Measurements from ENCODE around the gene PLA2G4F. TPM values are rescaled to one million over a fixed set of nuclear protein-coding genes. Genes with fewer than 3 reads are reported as not detected.

The PLA2G4F gene
- total RNA-seq, 1 experiment from 2014 or later = 0.05 TPM

DNA sequence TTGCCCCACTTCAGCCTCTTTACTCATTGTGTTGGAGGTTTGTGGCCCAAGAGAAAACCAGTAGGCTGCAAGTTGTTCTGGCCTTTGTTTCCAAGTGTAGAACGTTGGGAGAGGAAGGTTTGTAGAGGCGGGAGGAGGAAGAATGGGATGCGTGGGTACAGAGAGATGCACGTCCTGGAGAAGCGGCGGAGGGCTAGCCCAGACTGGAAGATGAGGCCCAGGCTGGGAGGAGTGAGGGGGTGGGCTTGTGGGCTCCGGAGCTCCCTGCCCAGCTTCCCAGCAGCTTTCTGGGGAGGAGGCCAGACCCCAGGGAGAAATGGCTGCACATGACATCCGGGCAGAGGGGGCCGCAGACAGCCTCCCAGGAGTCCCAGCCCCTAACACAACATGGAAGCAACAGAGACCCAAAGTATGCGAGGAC lies 5.3 kb downstream of the PLA2G4F start:
- intact Hi-C loops (cut with micrococcal nuclease) = no loop called here
- Histone ChIP-seq H3K79me2 (ENCODE audit: insufficient read depth, low read length) (no peaks in the 10 kb centered on the region), H3K9me3 (ENCODE audit: control insufficient read depth in 1 of 2, insufficient read depth in 1 of 2, low read depth in 1 of 2, low read length in 2 of 2) (no peaks in the 10 kb centered on the region), H3K36me3 (ENCODE audit: control insufficient read depth in 1 of 2, insufficient read depth in 2 of 2, low read length in 2 of 2) (no peaks in the 10 kb centered on the region), H3K9ac (ENCODE audit: low read length) (no peak overlapping the region), H3K9me2 (ENCODE audit: insufficient read depth) (no peaks in the 10 kb centered on the region), H3K4me3 (replicated peaks in 1 of 2; ENCODE audit: low read depth in 1 of 2, low read length in 2 of 2) (no peak overlapping the region), H3K4me1 (ENCODE audit: control insufficient read depth in 1 of 2, insufficient read depth in 2 of 2, low read length in 2 of 2) (peaks cover under 1 to 6% of the 10 kb centered on the region in 2 experiments; a peak in 2 of 4 replicates), H3K27me3 (ENCODE audit: insufficient read depth, low read length) (no peaks in the 10 kb centered on the region), H3K27ac (ENCODE audit: low read depth, low read length) (no peak overlapping the region), H2AFZ (ENCODE audit: low read depth, low read length, poor library complexity, severe bottlenecking) (no peak overlapping the region), H3K4me2 (ENCODE audit: low read length) (no peak overlapping the region), H4K20me1 (ENCODE audit: insufficient read depth) (no peaks in the 10 kb centered on the region)
- ChIA-PET POLR2A (no interaction called here), CTCF (no interaction called here), RAD21 (ENCODE audit: low non-redundant PET in 1 of 2, low total read pairs in 2 of 2, uncharacterized antibody in 2 of 2, unreplicated experiment in 2 of 2) (no interaction called here)
- no peak for ATAC-seq
- TF ChIP-seq RAD21 (IDR thresholded peaks at IDR 0.05; ENCODE audit: low read depth) (no peak), POLR2A (IDR thresholded peaks at IDR 0.05; ENCODE audit: borderline replicate concordance, extremely low read depth, insufficient read depth, insufficient read length) (no peak), CEBPB (IDR thresholded peaks at IDR 0.05; ENCODE audit: low read depth) (no peak), ZBTB33 (IDR thresholded peaks at IDR 0.05; ENCODE audit: extremely low read depth, insufficient replicate concordance, low read length) (no peak)
- BruUV-seq (replicated peaks) = no TSS peak
- no peak for DNase-seq (ENCODE audit: low read depth, low spot score)

GRCh38 chr15:42150219-42150970 lies 6.0 kb downstream of the PLA2G4F start:
- no peaks in the 10 kb centered on the region for H3K9me3 ChIP-seq (ENCODE audit: control insufficient read depth in 1 of 2, insufficient read depth in 1 of 2, low read depth in 1 of 2, low read length in 2 of 2)
- H3K27me3 ChIP-seq (ENCODE audit: insufficient read depth, low read length) = no peaks in the 10 kb centered on the region
- no peak overlapping the region for H3K4me3 ChIP-seq (replicated peaks in 1 of 2; ENCODE audit: low read depth in 1 of 2, low read length in 2 of 2)
- POLR2A ChIA-PET = no interaction called here
- RAD21 ChIA-PET (ENCODE audit: low non-redundant PET in 1 of 2, low total read pairs in 2 of 2, uncharacterized antibody in 2 of 2, unreplicated experiment in 2 of 2) = no interaction called here
- TF ChIP-seq ZNF274 (IDR thresholded peaks at IDR 0.05; ENCODE audit: low read depth, low read length) = no peak
- TF ChIP-seq SP1 (IDR thresholded peaks at IDR 0.05; ENCODE audit: low read depth) = no peak
- no peak for TF ChIP-seq ELF1 (IDR thresholded peaks at IDR 0.05; ENCODE audit: borderline replicate concordance, low read depth)
- TF ChIP-seq EZH2 (IDR thresholded peaks at IDR 0.05) = no peak
- no peak for TF ChIP-seq SIN3A (IDR thresholded peaks at IDR 0.05; ENCODE audit: low read depth)
- H3K79me2 ChIP-seq (ENCODE audit: insufficient read depth, low read length) = no peaks in the 10 kb centered on the region
- no peaks in the 10 kb centered on the region for H3K36me3 ChIP-seq (ENCODE audit: control insufficient read depth in 1 of 2, insufficient read depth in 2 of 2, low read length in 2 of 2)
- H3K4me1 ChIP-seq (ENCODE audit: control insufficient read depth in 1 of 2, insufficient read depth in 2 of 2, low read length in 2 of 2) = no peaks in the 10 kb centered on the region
- BruUV-seq (replicated peaks) = no TSS peak
- intact Hi-C loops (cut with micrococcal nuclease) = no loop called here
- DNase-seq (ENCODE audit: low read depth, low spot score) (no peak), ATAC-seq (no peak)
- H3K9me2 ChIP-seq (ENCODE audit: insufficient read depth) = no peaks in the 10 kb centered on the region
- no peak overlapping the region for H3K9ac ChIP-seq (ENCODE audit: low read length)
- no peaks in the 10 kb centered on the region for H4K20me1 ChIP-seq (ENCODE audit: insufficient read depth)
- H2AFZ ChIP-seq (ENCODE audit: low read depth, low read length, poor library complexity, severe bottlenecking) = no peak overlapping the region
- CTCF ChIA-PET = interaction anchor here (1.1 to 1.3 kb wide), 2 partner anchors 12 to 235 kb away, joined by 3 to 4 read pairs; no protein-coding TSS in a partner anchor
- no peak overlapping the region for H3K27ac ChIP-seq (ENCODE audit: low read depth, low read length)
- no peak overlapping the region for H3K4me2 ChIP-seq (ENCODE audit: low read length)

Data from HCT116 (cell line).